ENCODE measurements around the gene PFDN5. TPM values are rescaled to one million over a fixed set of nuclear protein-coding genes. Genes with fewer than 3 reads are reported as not detected.
A peak's percentile ranks its signal among the peaks of the same experiment; 100 is the strongest.

PFDN5 gene
- total and polyA plus RNA-seq, 5 donors from 2014 or later: 506 to 1,800 (median 1,410) TPM

DNA sequence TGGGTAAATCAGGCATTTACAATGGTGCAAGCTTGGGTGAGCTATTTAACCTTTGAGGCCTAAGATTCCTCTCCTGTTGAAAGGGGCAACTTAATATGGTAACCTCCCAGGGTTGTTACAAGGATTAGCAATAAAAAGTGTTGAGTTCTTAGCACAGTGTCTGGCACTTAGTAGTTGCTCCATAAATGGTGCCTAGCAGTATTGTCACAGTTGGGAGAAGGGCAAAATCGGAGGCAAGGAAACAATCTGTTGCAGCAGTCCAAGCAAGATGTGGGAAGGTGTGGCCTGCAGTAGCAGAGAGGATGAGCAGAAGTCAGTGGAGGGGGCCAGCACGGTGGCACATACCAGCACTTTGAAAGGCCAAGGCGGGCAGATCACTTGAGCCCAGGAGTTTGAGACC lies 48.1 kb downstream of the PFDN5 start:
- Mint-ChIP-seq H3K36me3 (no peaks in the 10 kb centered on the region), H3K4me1 (peaks cover 0 to 20% (median 11%) of the 10 kb centered on the region in 4 donors)

DNA sequence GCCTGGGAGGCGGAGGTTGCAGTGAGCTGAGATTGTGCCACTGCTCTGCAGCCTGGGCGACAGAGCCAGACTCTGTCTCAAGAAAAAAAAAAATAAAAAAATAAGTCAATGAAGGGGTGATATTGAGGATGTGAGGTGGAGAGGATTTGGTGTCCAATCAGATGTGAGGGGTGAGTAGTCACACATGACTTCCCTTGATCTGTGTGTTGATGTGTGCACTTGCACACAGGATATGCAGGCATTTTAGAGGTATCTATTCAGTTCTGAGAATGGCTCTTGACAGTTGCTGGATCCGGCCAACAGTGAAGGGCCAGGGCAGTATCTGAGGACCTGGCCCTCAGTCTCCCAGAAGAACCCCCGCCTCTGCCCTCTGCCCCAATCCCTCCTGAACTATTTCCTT lies 48.6 kb downstream of the PFDN5 start:
- Histone ChIP-seq H3K27me3 (ENCODE audit: control insufficient read depth, insufficient read depth, low read length) (peaks cover 2% of the 10 kb centered on the region), H3K27ac (ENCODE audit: insufficient read depth, low read length, poor library complexity, severe bottlenecking) (no peak overlapping the region), H3K9me3 (ENCODE audit: control insufficient read depth in 2 of 2, low read length in 2 of 2) (no peaks in the 10 kb centered on the region), H3K4me1 (ENCODE audit: control insufficient read depth, insufficient read depth, low read length, poor library complexity, severe bottlenecking) (peaks cover 13% of the 10 kb centered on the region), H3K4me3 (ENCODE audit: low read depth, low read length) (no peak overlapping the region), H3K36me3 (ENCODE audit: control insufficient read depth, insufficient read depth, low read length) (no peaks in the 10 kb centered on the region)
- Mint-ChIP-seq H3K4me3 (peak overlapping the region; percentile 80 to 86 (median 86)), H3K27ac (peak overlapping the region; percentile 89 to 98 (median 95)), H3K4me1 (peaks cover 0 to 20% (median 11%) of the 10 kb centered on the region in 4 donors), H3K36me3 (no peaks in the 10 kb centered on the region), H3K9me3 (no peaks in the 10 kb centered on the region), H3K27me3 (peaks cover 8% of the 10 kb centered on the region)
- DNase-seq (peak in 2 of 3 donors; percentile 53 to 76), ATAC-seq (ENCODE audit: low read depth in 2 of 2) (peak; percentile 67 to 77)

More for the DNA sequence above, 48.1 kb downstream of the PFDN5 start:
- H3K27me3 ChIP-seq (ENCODE audit: control insufficient read depth, insufficient read depth, low read length): peaks cover 3% of the 10 kb centered on the region
- H3K27ac ChIP-seq (ENCODE audit: insufficient read depth, low read length, poor library complexity, severe bottlenecking): no peak overlapping the region
- no peaks in the 10 kb centered on the region for H3K36me3 ChIP-seq (ENCODE audit: control insufficient read depth, insufficient read depth, low read length)
- H3K4me1 ChIP-seq (ENCODE audit: control insufficient read depth, insufficient read depth, low read length, poor library complexity, severe bottlenecking): peaks cover 13% of the 10 kb centered on the region
- no peak overlapping the region for H3K4me3 ChIP-seq (ENCODE audit: low read depth, low read length)
- no peaks in the 10 kb centered on the region for H3K9me3 Mint-ChIP-seq
- H3K27ac Mint-ChIP-seq: peak overlapping the region in 2 of 3 donors; percentile 4 to 89
- H3K4me3 Mint-ChIP-seq: peak overlapping the region; percentile 39 to 86 (median 82)
- no peak for ATAC-seq (ENCODE audit: low read depth in 2 of 2)
- peaks cover 10% of the 10 kb centered on the region for H3K27me3 Mint-ChIP-seq
- H3K9me3 ChIP-seq (ENCODE audit: control insufficient read depth in 2 of 2, low read length in 2 of 2): no peaks in the 10 kb centered on the region
- DNase-seq: no peak

DNA sequence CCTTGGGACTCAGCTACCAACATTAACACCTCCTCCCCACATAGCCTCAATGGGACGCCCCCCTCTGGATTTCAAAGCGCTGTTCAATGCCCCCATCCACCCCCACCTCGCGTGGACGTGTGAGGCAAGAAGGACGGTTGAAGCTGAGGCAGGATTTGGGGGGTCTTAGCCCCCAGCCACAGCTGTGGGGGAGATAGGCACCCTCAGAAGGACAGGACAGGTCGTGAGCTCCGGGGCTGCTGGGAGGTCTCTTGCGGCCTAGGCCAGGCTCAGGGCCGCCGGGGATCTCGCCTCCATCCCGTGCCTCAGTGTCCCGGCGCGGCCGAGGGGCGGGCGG lies 49.1 kb downstream of the PFDN5 start:
- ATAC-seq (ENCODE audit: low read depth in 2 of 2) (peak in 1 of 2 donors; percentile 9), DNase-seq (peak in 1 of 3 donors; percentile 18)
- Histone ChIP-seq H3K9me3 (ENCODE audit: control insufficient read depth in 2 of 2, low read length in 2 of 2) (no peaks in the 10 kb centered on the region), H3K4me3 (ENCODE audit: low read depth, low read length) (peak overlapping the region; percentile 19), H3K27ac (ENCODE audit: insufficient read depth, low read length, poor library complexity, severe bottlenecking) (no peak overlapping the region), H3K27me3 (ENCODE audit: control insufficient read depth, insufficient read depth, low read length) (peaks cover 2% of the 10 kb centered on the region), H3K36me3 (ENCODE audit: control insufficient read depth, insufficient read depth, low read length) (no peaks in the 10 kb centered on the region), H3K4me1 (ENCODE audit: control insufficient read depth, insufficient read depth, low read length, poor library complexity, severe bottlenecking) (peaks cover 13% of the 10 kb centered on the region)
- Mint-ChIP-seq H3K4me1 (peaks cover 0 to 20% (median 11%) of the 10 kb centered on the region in 4 donors), H3K27ac (peak overlapping the region; percentile 89 to 98 (median 95)), H3K36me3 (no peaks in the 10 kb centered on the region), H3K27me3 (peaks cover 8% of the 10 kb centered on the region), H3K4me3 (peak overlapping the region; percentile 80 to 86 (median 86)), H3K9me3 (no peaks in the 10 kb centered on the region)

DNA sequence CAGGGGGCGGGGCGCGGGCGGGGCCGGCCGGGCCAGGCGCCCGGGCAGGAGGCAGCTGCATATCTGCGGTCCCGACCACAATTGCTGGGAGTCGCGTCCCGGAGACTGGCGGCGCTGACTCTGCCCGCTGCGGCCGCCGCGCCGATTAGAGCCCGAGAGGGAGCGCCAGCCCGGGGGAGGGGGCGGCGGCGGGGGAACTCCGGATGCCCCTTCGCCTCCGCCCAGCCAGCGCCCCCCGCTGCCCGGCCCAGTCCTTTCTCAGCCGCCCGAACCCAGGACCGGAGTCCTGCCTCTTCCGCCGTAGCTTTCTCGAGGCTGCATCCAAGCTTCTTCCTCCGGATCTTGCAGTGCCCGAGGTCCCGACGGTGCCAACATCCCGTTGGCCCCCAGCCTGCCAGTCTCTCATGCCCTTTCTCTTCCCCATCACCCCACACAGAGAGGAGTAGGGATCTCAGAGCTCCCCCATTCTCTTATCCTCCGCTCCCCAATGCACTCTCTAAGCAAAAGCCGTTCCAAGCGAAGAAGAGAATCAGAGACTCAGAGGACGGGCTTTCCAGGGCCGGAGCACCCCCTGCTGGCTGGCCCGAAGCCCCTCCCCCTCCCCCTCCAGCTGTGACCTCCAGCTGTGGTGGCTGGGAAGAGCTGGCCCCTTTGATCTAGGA lies 49.6 kb downstream of the PFDN5 start:
- no peaks in the 10 kb centered on the region for H3K9me3 Mint-ChIP-seq
- peaks cover 0 to 20% (median 11%) of the 10 kb centered on the region in 4 donors for H3K4me1 Mint-ChIP-seq
- peak overlapping the region; percentile 98 to 99 (median 99) for H3K4me3 Mint-ChIP-seq
- ATAC-seq (ENCODE audit: low read depth in 2 of 2) (peak; percentile 72 to 78), DNase-seq (peak; percentile 55 to 74 (median 66))
- Histone ChIP-seq H3K27me3 (ENCODE audit: control insufficient read depth, insufficient read depth, low read length) (no peaks in the 10 kb centered on the region), H3K9me3 (ENCODE audit: control insufficient read depth in 2 of 2, low read length in 2 of 2) (no peaks in the 10 kb centered on the region), H3K4me1 (ENCODE audit: control insufficient read depth, insufficient read depth, low read length, poor library complexity, severe bottlenecking) (peaks cover 13% of the 10 kb centered on the region), H3K4me3 (ENCODE audit: low read depth, low read length) (peak overlapping the region; percentile 71), H3K27ac (ENCODE audit: insufficient read depth, low read length, poor library complexity, severe bottlenecking) (peak overlapping the region; percentile 51), H3K36me3 (ENCODE audit: control insufficient read depth, insufficient read depth, low read length) (no peaks in the 10 kb centered on the region)
- H3K27ac Mint-ChIP-seq: peak overlapping the region; percentile 94 to 96 (median 95)
- H3K27me3 Mint-ChIP-seq: peaks cover 8% of the 10 kb centered on the region
- no peaks in the 10 kb centered on the region for H3K36me3 Mint-ChIP-seq

DNA sequence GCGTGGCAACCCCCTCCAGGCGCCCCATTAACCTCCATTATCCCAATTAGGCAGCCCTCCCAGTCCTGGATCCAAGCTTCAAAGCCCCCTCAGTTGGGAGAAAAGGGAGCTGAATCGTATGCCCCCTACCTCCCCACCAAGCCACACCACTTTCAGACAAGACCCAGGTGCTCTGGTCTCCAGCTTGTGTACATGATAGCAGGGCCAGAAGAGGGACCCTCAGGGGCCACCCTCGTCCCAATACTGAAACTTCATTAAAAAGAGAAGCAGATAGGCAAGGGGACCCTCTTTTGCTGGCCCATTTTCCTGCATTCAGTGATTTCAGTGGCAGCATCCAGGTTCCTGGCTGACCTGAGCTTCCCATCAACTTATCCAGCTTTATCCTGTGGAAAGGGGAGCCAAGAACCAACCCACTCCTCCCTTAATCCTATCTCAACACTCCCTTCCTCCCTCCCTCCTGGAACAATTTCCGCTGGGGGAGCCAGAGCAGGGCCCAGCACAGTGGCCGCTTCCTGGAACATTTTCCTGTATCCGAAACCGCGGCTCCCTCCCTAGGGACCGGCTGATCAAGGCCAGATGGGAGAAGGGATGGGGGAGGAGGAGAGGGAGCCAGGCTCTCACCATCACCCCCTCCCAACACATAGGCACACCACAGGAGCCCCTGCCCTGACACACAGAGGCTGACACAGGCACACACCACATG lies 50.3 kb downstream of the PFDN5 start:
- Histone ChIP-seq H3K27ac (ENCODE audit: insufficient read depth, low read length, poor library complexity, severe bottlenecking) (no peak overlapping the region), H3K36me3 (ENCODE audit: control insufficient read depth, insufficient read depth, low read length) (no peaks in the 10 kb centered on the region), H3K9me3 (ENCODE audit: control insufficient read depth in 2 of 2, low read length in 2 of 2) (no peaks in the 10 kb centered on the region), H3K4me3 (ENCODE audit: low read depth, low read length) (no peak overlapping the region), H3K4me1 (ENCODE audit: control insufficient read depth, insufficient read depth, low read length, poor library complexity, severe bottlenecking) (peaks cover 13% of the 10 kb centered on the region), H3K27me3 (ENCODE audit: control insufficient read depth, insufficient read depth, low read length) (no peaks in the 10 kb centered on the region)
- no peak for DNase-seq
- Mint-ChIP-seq H3K27ac (peak overlapping the region; percentile 94 to 96 (median 95)), H3K4me1 (peaks cover 0 to 20% (median 11%) of the 10 kb centered on the region in 4 donors), H3K4me3 (peak overlapping the region; percentile 98 to 99 (median 99)), H3K9me3 (no peaks in the 10 kb centered on the region), H3K27me3 (peaks cover 3% of the 10 kb centered on the region), H3K36me3 (no peaks in the 10 kb centered on the region)
- ATAC-seq (ENCODE audit: low read depth in 2 of 2): no peak

DNA sequence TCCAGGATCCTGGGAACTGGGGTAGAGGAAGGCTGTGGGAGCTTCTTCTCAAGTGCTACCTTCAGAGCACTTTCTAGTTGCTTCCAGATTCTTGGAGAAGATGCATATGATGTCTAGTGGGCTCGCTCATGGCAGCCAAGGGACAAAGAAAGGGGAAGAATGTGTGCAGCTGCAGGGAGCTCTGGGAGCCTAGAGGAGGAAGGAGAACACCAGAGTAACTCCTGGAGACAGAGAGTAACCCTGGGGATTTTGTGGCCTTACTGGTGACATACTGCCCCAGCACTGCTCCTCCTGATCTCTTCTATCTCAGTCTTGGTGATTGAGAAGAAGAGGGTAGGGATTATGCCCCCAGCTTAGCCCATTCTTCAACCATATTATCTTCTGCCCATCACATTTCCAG lies 51.1 kb downstream of the PFDN5 start:
- Mint-ChIP-seq H3K27me3 (no peaks in the 10 kb centered on the region), H3K9me3 (no peaks in the 10 kb centered on the region), H3K4me1 (peaks cover 0 to 20% (median 11%) of the 10 kb centered on the region in 4 donors)

DNA sequence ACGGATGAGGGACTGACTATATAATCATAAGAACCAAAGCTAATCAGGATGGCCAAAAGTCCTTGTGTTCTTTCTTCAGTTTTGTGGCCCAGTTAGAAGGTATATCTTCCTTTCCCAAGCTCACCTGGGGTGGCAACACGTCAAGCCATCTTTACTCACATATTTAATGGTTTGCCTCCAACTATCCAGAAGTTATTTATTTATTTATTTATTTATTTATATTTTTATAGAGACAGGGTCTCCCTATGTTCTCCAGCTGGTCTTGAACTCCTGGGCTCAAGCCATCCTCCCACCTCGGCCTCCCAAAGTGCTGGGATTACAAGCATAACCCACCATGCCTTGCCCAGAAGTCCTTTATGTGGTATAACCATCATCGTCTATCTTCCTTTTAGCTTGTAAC lies 52.6 kb downstream of the PFDN5 start:
- no peaks in the 10 kb centered on the region for H3K36me3 Mint-ChIP-seq
- Histone ChIP-seq H3K27me3 (ENCODE audit: control insufficient read depth, insufficient read depth, low read length) (no peaks in the 10 kb centered on the region), H3K9me3 (ENCODE audit: control insufficient read depth in 2 of 2, low read length in 2 of 2) (no peaks in the 10 kb centered on the region), H3K4me1 (ENCODE audit: control insufficient read depth, insufficient read depth, low read length, poor library complexity, severe bottlenecking) (peaks cover 18% of the 10 kb centered on the region), H3K36me3 (ENCODE audit: control insufficient read depth, insufficient read depth, low read length) (no peaks in the 10 kb centered on the region), H3K27ac (ENCODE audit: insufficient read depth, low read length, poor library complexity, severe bottlenecking) (no peak overlapping the region), H3K4me3 (ENCODE audit: low read depth, low read length) (no peak overlapping the region)
- peaks cover 0 to 26% (median 16%) of the 10 kb centered on the region in 4 donors for H3K4me1 Mint-ChIP-seq
- H3K9me3 Mint-ChIP-seq: no peaks in the 10 kb centered on the region
- no peak overlapping the region for H3K27ac Mint-ChIP-seq
- no peak for ATAC-seq (ENCODE audit: low read depth in 2 of 2)
- peak overlapping the region in 1 of 4 donors; percentile 69 for H3K4me3 Mint-ChIP-seq
- no peak for DNase-seq
- no peaks in the 10 kb centered on the region for H3K27me3 Mint-ChIP-seq

More for the DNA sequence above, 51.1 kb downstream of the PFDN5 start:
- Histone ChIP-seq H3K4me3 (ENCODE audit: low read depth, low read length) (no peak overlapping the region), H3K4me1 (ENCODE audit: control insufficient read depth, insufficient read depth, low read length, poor library complexity, severe bottlenecking) (peaks cover 13% of the 10 kb centered on the region), H3K27me3 (ENCODE audit: control insufficient read depth, insufficient read depth, low read length) (no peaks in the 10 kb centered on the region), H3K36me3 (ENCODE audit: control insufficient read depth, insufficient read depth, low read length) (no peaks in the 10 kb centered on the region), H3K27ac (ENCODE audit: insufficient read depth, low read length, poor library complexity, severe bottlenecking) (no peak overlapping the region), H3K9me3 (ENCODE audit: control insufficient read depth in 2 of 2, low read length in 2 of 2) (no peaks in the 10 kb centered on the region)
- no peak for DNase-seq
- no peak overlapping the region for H3K27ac Mint-ChIP-seq
- H3K4me3 Mint-ChIP-seq: peak overlapping the region in 1 of 4 donors; percentile 94
- no peak for ATAC-seq (ENCODE audit: low read depth in 2 of 2)
- no peaks in the 10 kb centered on the region for H3K36me3 Mint-ChIP-seq
